Measurements from ENCODE around the gene APP.

GRCh38 chr21:25934771-25935224 lies 235.8 kb downstream of the APP start:
- TF ChIP-seq CTCF (IDR thresholded peaks at IDR 0.05) (no peak), POLR2A (IDR thresholded peaks at IDR 0.05) (no peak)
